Activated T-cell treated with anti-CD3 and anti-CD28 coated beads, Interleukin-2, amount 50 U/mL, for 4 hours (primary cell): ENCODE data around the gene RNF32. TPM values are rescaled to one million over a fixed set of nuclear protein-coding genes. Genes with fewer than 3 reads are reported as not detected.
"Not testable (repeated sequence)": the region's sequence is repeated elsewhere in the genome, so short reads cannot be mapped to it uniquely, and the experiment has no call there.

Source experiments
- ATAC-seq, 2 donors: fragments of 200-7000 bp; cut with Tn5 transposase; one replicate each; pipeline ENCODE4 v1.10.0; 2021
- DNase-seq: peaks from one replicate; pipeline ENCODE4 v3.0.0-alpha.2; 2020
- H3K27me3 Mint-ChIP-seq: one replicate; pipeline ENCODE4 v1.8.0; 2021; ENCODE audit warnings: low read depth, mixed read lengths
- H3K36me3 Mint-ChIP-seq: one replicate; pipeline ENCODE4 v1.8.0; 2022; ENCODE audit warnings: mixed read lengths; ENCODE audit not compliant: insufficient read depth
- H3K4me1 Mint-ChIP-seq: one replicate; pipeline ENCODE4 v1.8.0; 2021; ENCODE audit warnings: low read depth, mixed read lengths
- H3K4me3 Mint-ChIP-seq: one replicate; pipeline ENCODE4 v1.8.0; 2021; ENCODE audit warnings: mild to moderate bottlenecking, moderate library complexity, mixed read lengths
- H3K9me3 Mint-ChIP-seq: one replicate; pipeline ENCODE4 v1.8.0; 2021; ENCODE audit warnings: mixed read lengths
- total RNA-seq, 3 donors: library from RNA; stranded (reverse); gene quantifications; one replicate each; pipeline ENCODE4 v1.2.1, GENCODE V29; 2021

The RNF32 gene
- total RNA-seq, 3 donors from 2014 or later, result 0.13 to 0.43 (median 0.24) TPM

GRCh38 chr7:156668130-156668741 lies 27.7 kb downstream of the RNF32 start:
- DNase-seq, result no peak
- H3K27me3 Mint-ChIP-seq, result no peaks in the 10 kb centered on the region
- peaks cover 9% of the 10 kb centered on the region for H3K36me3 Mint-ChIP-seq
- no peak overlapping the region for H3K4me3 Mint-ChIP-seq
- ATAC-seq, result no peak
- no peaks in the 10 kb centered on the region for H3K4me1 Mint-ChIP-seq
- no peaks in the 10 kb centered on the region for H3K9me3 Mint-ChIP-seq

GRCh38 chr7:156669035-156669828 lies 28.7 kb downstream of the RNF32 start:
- no peak for DNase-seq
- Mint-ChIP-seq H3K27me3 (no peaks in the 10 kb centered on the region), H3K36me3 (peaks cover 14% of the 10 kb centered on the region), H3K9me3 (no peaks in the 10 kb centered on the region), H3K4me1 (no peaks in the 10 kb centered on the region), H3K4me3 (no peak overlapping the region)
- ATAC-seq, result no peak

GRCh38 chr7:156673454-156673853 lies 32.9 kb downstream of the RNF32 start:
- Mint-ChIP-seq H3K36me3 (peaks cover 28% of the 10 kb centered on the region), H3K9me3 (no peaks in the 10 kb centered on the region)
- ATAC-seq, result no peak

GRCh38 chr7:156673902-156674301 lies 33.3 kb downstream of the RNF32 start:
- ATAC-seq, result no peak
- Mint-ChIP-seq H3K4me3 (no peak overlapping the region), H3K9me3 (no peaks in the 10 kb centered on the region), H3K36me3 (peaks cover 33% of the 10 kb centered on the region), H3K4me1 (no peaks in the 10 kb centered on the region), H3K27me3 (no peaks in the 10 kb centered on the region)
- DNase-seq, result no peak

More at GRCh38 chr7:156673454-156673853, 32.9 kb downstream of the RNF32 start:
- H3K27me3 Mint-ChIP-seq, result no peaks in the 10 kb centered on the region
- no peaks in the 10 kb centered on the region for H3K4me1 Mint-ChIP-seq
- no peak overlapping the region for H3K4me3 Mint-ChIP-seq
- DNase-seq, result no peak

- Mint-ChIP-seq H3K4me1 (no peaks in the 10 kb centered on the region), H3K4me3 (no peak overlapping the region), H3K36me3 (peaks cover 33% of the 10 kb centered on the region), H3K9me3 (no peaks in the 10 kb centered on the region), H3K27me3 (no peaks in the 10 kb centered on the region)
- no peak for ATAC-seq
- DNase-seq, result no peak
These were observed 35.1 kb downstream of the RNF32 start for GRCh38 chr7:156675721-156676120.

- Mint-ChIP-seq H3K9me3 (no peaks in the 10 kb centered on the region), H3K36me3 (peaks cover 31% of the 10 kb centered on the region), H3K4me3 (no peak overlapping the region), H3K27me3 (no peaks in the 10 kb centered on the region), H3K4me1 (no peaks in the 10 kb centered on the region)
- ATAC-seq, result no peak
- DNase-seq, result no peak
These were observed 35.7 kb downstream of the RNF32 start for GRCh38 chr7:156676263-156676662.

- Mint-ChIP-seq H3K36me3 (peaks cover 34% of the 10 kb centered on the region), H3K27me3 (no peaks in the 10 kb centered on the region), H3K4me1 (no peaks in the 10 kb centered on the region), H3K9me3 (no peaks in the 10 kb centered on the region), H3K4me3 (no peak overlapping the region)
- ATAC-seq (no peak), DNase-seq (no peak)
These were observed 36.9 kb downstream of the RNF32 start for GRCh38 chr7:156677374-156678054.

GRCh38 chr7:156680281-156680680 lies 39.7 kb downstream of the RNF32 start:
- Mint-ChIP-seq H3K9me3 (no peaks in the 10 kb centered on the region), H3K36me3 (peaks cover 34% of the 10 kb centered on the region), H3K4me1 (no peaks in the 10 kb centered on the region), H3K27me3 (no peaks in the 10 kb centered on the region), H3K4me3 (no peak overlapping the region)
- DNase-seq, result no peak
- no peak for ATAC-seq

GRCh38 chr7:156682928-156683327 lies 42.4 kb downstream of the RNF32 start:
- Mint-ChIP-seq H3K4me3 (no peak overlapping the region), H3K4me1 (no peaks in the 10 kb centered on the region), H3K27me3 (no peaks in the 10 kb centered on the region), H3K36me3 (peaks cover 22% of the 10 kb centered on the region), H3K9me3 (no peaks in the 10 kb centered on the region)
- DNase-seq (no peak), ATAC-seq (no peak)

GRCh38 chr7:156684251-156684650 lies 43.7 kb downstream of the RNF32 start:
- ATAC-seq, result no peak
- Mint-ChIP-seq H3K9me3 (no peaks in the 10 kb centered on the region), H3K27me3 (no peaks in the 10 kb centered on the region), H3K4me1 (no peaks in the 10 kb centered on the region), H3K36me3 (peaks cover 17% of the 10 kb centered on the region), H3K4me3 (no peak overlapping the region)
- no peak for DNase-seq

- Mint-ChIP-seq H3K27me3 (no peaks in the 10 kb centered on the region), H3K9me3 (no peaks in the 10 kb centered on the region), H3K36me3 (peaks cover 17% of the 10 kb centered on the region), H3K4me3 (no peak overlapping the region), H3K4me1 (no peaks in the 10 kb centered on the region)
- ATAC-seq, result no peak
- no peak for DNase-seq
These were observed 44.1 kb downstream of the RNF32 start for GRCh38 chr7:156684661-156685060.

- H3K36me3 Mint-ChIP-seq, result peaks cover 32% of the 10 kb centered on the region
- no peaks in the 10 kb centered on the region for H3K27me3 Mint-ChIP-seq
- no peak for ATAC-seq
- no peak for DNase-seq
- no peak overlapping the region for H3K4me3 Mint-ChIP-seq
- H3K4me1 Mint-ChIP-seq, result no peaks in the 10 kb centered on the region
- H3K9me3 Mint-ChIP-seq, result peaks cover 20% of the 10 kb centered on the region
These were observed 51.2 kb downstream of the RNF32 start for GRCh38 chr7:156691764-156692163.

GRCh38 chr7:156692849-156693248 lies 52.3 kb downstream of the RNF32 start:
- Mint-ChIP-seq H3K36me3 (peaks cover 40% of the 10 kb centered on the region), H3K4me3 (no peak overlapping the region), H3K27me3 (no peaks in the 10 kb centered on the region), H3K4me1 (no peaks in the 10 kb centered on the region), H3K9me3 (peaks cover 24% of the 10 kb centered on the region)
- ATAC-seq (no peak), DNase-seq (no peak)

GRCh38 chr7:156693627-156694026 lies 53.1 kb downstream of the RNF32 start:
- Mint-ChIP-seq H3K4me3 (no peak overlapping the region), H3K9me3 (peaks cover 24% of the 10 kb centered on the region), H3K4me1 (no peaks in the 10 kb centered on the region), H3K27me3 (no peaks in the 10 kb centered on the region), H3K36me3 (peaks cover 43% of the 10 kb centered on the region)
- DNase-seq, result no peak
- no peak for ATAC-seq

- Mint-ChIP-seq H3K9me3 (peaks cover 35% of the 10 kb centered on the region), H3K36me3 (peaks cover 59% of the 10 kb centered on the region)
- DNase-seq, ATAC-seq, H3K4me3 Mint-ChIP-seq, H3K4me1 Mint-ChIP-seq, H3K27me3 Mint-ChIP-seq: not testable (repeated sequence)
These were observed 56.7 kb downstream of the RNF32 start for GRCh38 chr7:156697283-156697682.
